ENCODE measurements around the gene DDX20.

Gene DDX20

GRCh38 chr1:111730706-111731105, 25.0 kb upstream of the DDX20 start:
- Histone ChIP-seq H4K8ac (ENCODE audit: low read length) (no peak overlapping the region), H3K36me3 (ENCODE audit: control insufficient read depth in 1 of 2, insufficient read depth in 2 of 2, low read depth in 1 of 2, low read length in 2 of 2) (peaks cover 24 to 43% of the 10 kb centered on the region in 2 experiments), H3K9me3 (ENCODE audit: control insufficient read depth, low read length) (no peaks in the 10 kb centered on the region), H3K27ac (ENCODE audit: low read length, poor library complexity, severe bottlenecking) (no peak overlapping the region), H3K4ac (ENCODE audit: low read depth in 1 of 2, low read length in 2 of 2) (no peak overlapping the region), H2BK120ac (ENCODE audit: low read depth, low read length) (no peak overlapping the region), H3K23ac (ENCODE audit: low read length in 2 of 2) (no peak overlapping the region), H3K4me3 (ENCODE audit: insufficient read depth in 1 of 2, low read depth in 1 of 2, low read length in 2 of 2) (no peak overlapping the region), H3K4me1 (ENCODE audit: control insufficient read depth, insufficient read depth, low read depth, low read length) (peaks cover 13% of the 10 kb centered on the region), H3K18ac (ENCODE audit: low read depth in 1 of 2, low read length in 2 of 2) (no peak overlapping the region), H2AK5ac (ENCODE audit: low read length, severe bottlenecking) (no peak overlapping the region), H2BK5ac (ENCODE audit: low read depth, low read length, poor library complexity, severe bottlenecking) (no peak overlapping the region), H2AFZ (ENCODE audit: low read depth, low read length) (no peak overlapping the region), H3K27me3 (ENCODE audit: control insufficient read depth in 1 of 2, insufficient read depth in 1 of 2, low read length in 2 of 2) (no peaks in the 10 kb centered on the region), H3K9ac (ENCODE audit: low read length) (peak overlapping the region; percentile 21), H4K91ac (ENCODE audit: low read length) (no peak overlapping the region), H2BK15ac (ENCODE audit: low read depth, poor library complexity, severe bottlenecking) (no peak overlapping the region), H2BK12ac (ENCODE audit: low read length in 2 of 2) (no peak overlapping the region), H3K14ac (ENCODE audit: low read length in 2 of 2) (no peak overlapping the region), H3K79me1 (replicated peaks; ENCODE audit: low read length, poor library complexity, severe bottlenecking) (peaks cover 27% of the 10 kb centered on the region), H3K4me2 (ENCODE audit: low read length, poor library complexity, severe bottlenecking) (no peak overlapping the region)
- WGBS, result 92% methylated on average over 4 of the region's 4 CpGs
- no peak for DNase-seq

GRCh38 chr1:111731956-111732355, 23.7 kb upstream of the DDX20 start:
- Histone ChIP-seq H3K36me3 (ENCODE audit: control insufficient read depth in 1 of 2, insufficient read depth in 2 of 2, low read depth in 1 of 2, low read length in 2 of 2) (peaks cover 16 to 35% of the 10 kb centered on the region in 2 experiments), H3K4me1 (ENCODE audit: control insufficient read depth, insufficient read depth, low read depth, low read length) (peaks cover 21% of the 10 kb centered on the region), H3K27me3 (ENCODE audit: control insufficient read depth in 1 of 2, insufficient read depth in 1 of 2, low read length in 2 of 2) (no peaks in the 10 kb centered on the region), H2AK5ac (ENCODE audit: low read length, severe bottlenecking) (no peak overlapping the region), H3K79me1 (replicated peaks; ENCODE audit: low read length, poor library complexity, severe bottlenecking) (peaks cover 27% of the 10 kb centered on the region), H3K9me3 (ENCODE audit: control insufficient read depth, low read length) (no peaks in the 10 kb centered on the region), H2BK120ac (ENCODE audit: low read depth, low read length) (no peak overlapping the region), H3K9ac (ENCODE audit: low read length) (peak overlapping the region; percentile 80), H3K14ac (ENCODE audit: low read length in 2 of 2) (no peak overlapping the region), H4K91ac (ENCODE audit: low read length) (no peak overlapping the region), H3K4me2 (ENCODE audit: low read length, poor library complexity, severe bottlenecking) (no peak overlapping the region), H2AFZ (ENCODE audit: low read depth, low read length) (no peak overlapping the region), H3K23ac (ENCODE audit: low read length in 2 of 2) (peak overlapping the region in 1 of 2 experiments; percentile 47), H2BK5ac (ENCODE audit: low read depth, low read length, poor library complexity, severe bottlenecking) (no peak overlapping the region), H3K4me3 (ENCODE audit: insufficient read depth in 1 of 2, low read depth in 1 of 2, low read length in 2 of 2) (no peak overlapping the region), H3K27ac (ENCODE audit: low read length, poor library complexity, severe bottlenecking) (no peak overlapping the region), H2BK15ac (ENCODE audit: low read depth, poor library complexity, severe bottlenecking) (no peak overlapping the region), H3K4ac (ENCODE audit: low read depth in 1 of 2, low read length in 2 of 2) (no peak overlapping the region), H4K8ac (ENCODE audit: low read length) (no peak overlapping the region), H3K18ac (ENCODE audit: low read depth in 1 of 2, low read length in 2 of 2) (peak overlapping the region in 1 of 2 experiments; percentile 13), H2BK12ac (ENCODE audit: low read length in 2 of 2) (peak overlapping the region in 1 of 2 experiments; percentile 17)
- WGBS, result 97% methylated on average over 5 of the region's 6 CpGs
- no peak for DNase-seq

- peak overlapping the region; percentile 74 for H2BK120ac ChIP-seq (ENCODE audit: low read depth, low read length)
- H3K27ac ChIP-seq (ENCODE audit: low read length, poor library complexity, severe bottlenecking), result no peak overlapping the region
- H2AFZ ChIP-seq (ENCODE audit: low read depth, low read length), result no peak overlapping the region
- H2BK12ac ChIP-seq (ENCODE audit: low read length in 2 of 2), result peak overlapping the region; percentile 56 to 65
- H3K4me2 ChIP-seq (ENCODE audit: low read length, poor library complexity, severe bottlenecking), result no peak overlapping the region
- no peak overlapping the region for H3K23ac ChIP-seq (ENCODE audit: low read length in 2 of 2)
- no peaks in the 10 kb centered on the region for H3K9me3 ChIP-seq (ENCODE audit: control insufficient read depth, low read length)
- no peaks in the 10 kb centered on the region for H3K27me3 ChIP-seq (ENCODE audit: control insufficient read depth in 1 of 2, insufficient read depth in 1 of 2, low read length in 2 of 2)
- peak overlapping the region; percentile 28 to 37 for H3K18ac ChIP-seq (ENCODE audit: low read depth in 1 of 2, low read length in 2 of 2)
- H3K4me1 ChIP-seq (ENCODE audit: control insufficient read depth, insufficient read depth, low read depth, low read length), result peaks cover 22% of the 10 kb centered on the region
- peak overlapping the region; percentile 80 for H3K9ac ChIP-seq (ENCODE audit: low read length)
- WGBS, result 90% methylated on average over 6 of the region's 7 CpGs
- peak overlapping the region; percentile 65 for H2BK15ac ChIP-seq (ENCODE audit: low read depth, poor library complexity, severe bottlenecking)
- no peak overlapping the region for H2AK5ac ChIP-seq (ENCODE audit: low read length, severe bottlenecking)
- no peak for DNase-seq
- H3K4ac ChIP-seq (ENCODE audit: low read depth in 1 of 2, low read length in 2 of 2), result peak overlapping the region in 1 of 2 experiments; percentile 35
- peaks cover 27% of the 10 kb centered on the region for H3K79me1 ChIP-seq (replicated peaks; ENCODE audit: low read length, poor library complexity, severe bottlenecking)
- H3K36me3 ChIP-seq (ENCODE audit: control insufficient read depth in 1 of 2, insufficient read depth in 2 of 2, low read depth in 1 of 2, low read length in 2 of 2), result peaks cover 9 to 28% of the 10 kb centered on the region in 2 experiments
- H4K8ac ChIP-seq (ENCODE audit: low read length), result peak overlapping the region; percentile 45
- no peak overlapping the region for H2BK5ac ChIP-seq (ENCODE audit: low read depth, low read length, poor library complexity, severe bottlenecking)
- H4K91ac ChIP-seq (ENCODE audit: low read length), result peak overlapping the region; percentile 55
- peak overlapping the region in 1 of 2 experiments; percentile 41 for H3K4me3 ChIP-seq (ENCODE audit: insufficient read depth in 1 of 2, low read depth in 1 of 2, low read length in 2 of 2)
- no peak overlapping the region for H3K14ac ChIP-seq (ENCODE audit: low read length in 2 of 2)
Measured at GRCh38 chr1:111732718-111733117, 23.0 kb upstream of the DDX20 start.

DNA sequence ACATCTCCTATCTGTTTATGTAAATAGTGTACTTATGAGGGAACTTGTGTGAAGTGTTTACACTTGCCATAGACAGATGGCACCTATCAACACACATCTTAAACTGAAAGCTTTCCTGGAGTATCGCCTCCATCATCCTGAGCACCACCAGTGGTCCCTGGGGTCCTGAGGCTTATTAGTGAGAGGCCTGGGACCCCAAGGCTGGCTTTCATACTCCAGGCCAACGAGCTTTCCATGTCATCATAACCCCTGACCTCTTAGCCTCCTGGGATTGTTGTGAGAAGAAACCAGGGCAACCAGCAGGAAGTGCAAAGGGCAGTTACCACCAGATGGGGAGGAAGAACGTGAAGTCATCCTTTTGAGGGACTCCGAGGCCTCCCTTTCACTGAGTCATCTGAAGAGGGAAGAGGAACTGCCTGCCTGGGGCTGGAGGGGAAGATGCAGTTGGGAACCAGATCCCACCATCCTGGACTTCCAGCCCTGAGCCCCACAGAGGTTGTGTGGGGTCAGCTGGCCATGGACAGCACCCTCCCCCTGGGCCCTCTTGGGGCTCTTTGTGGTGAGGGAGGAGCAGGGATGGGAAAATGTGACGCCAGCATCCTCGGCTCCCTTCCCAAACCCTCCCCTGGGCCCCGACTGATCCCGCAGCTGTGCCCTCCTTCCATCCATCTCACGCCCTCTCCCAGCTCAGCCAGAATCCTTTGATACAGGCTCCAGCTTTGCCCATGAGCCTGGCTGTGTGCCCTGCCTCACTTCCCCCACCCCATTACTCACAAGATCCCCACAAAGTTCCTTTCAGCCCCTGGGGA, 22.3 kb upstream of the DDX20 start:
- Histone ChIP-seq H3K4me1 (ENCODE audit: control insufficient read depth, insufficient read depth, low read depth, low read length) (peaks cover 28% of the 10 kb centered on the region), H2BK15ac (ENCODE audit: low read depth, poor library complexity, severe bottlenecking) (peak overlapping the region; percentile 77), H3K27ac (ENCODE audit: low read length, poor library complexity, severe bottlenecking) (no peak overlapping the region), H2BK120ac (ENCODE audit: low read depth, low read length) (peak overlapping the region; percentile 84), H3K4ac (ENCODE audit: low read depth in 1 of 2, low read length in 2 of 2) (peak overlapping the region; percentile 67 to 89), H2BK5ac (ENCODE audit: low read depth, low read length, poor library complexity, severe bottlenecking) (no peak overlapping the region), H3K4me3 (ENCODE audit: insufficient read depth in 1 of 2, low read depth in 1 of 2, low read length in 2 of 2) (peak overlapping the region in 1 of 2 experiments; percentile 41), H2AFZ (ENCODE audit: low read depth, low read length) (no peak overlapping the region), H3K4me2 (ENCODE audit: low read length, poor library complexity, severe bottlenecking) (no peak overlapping the region), H3K9ac (ENCODE audit: low read length) (peak overlapping the region; percentile 80), H4K8ac (ENCODE audit: low read length) (peak overlapping the region; percentile 85), H3K79me1 (replicated peaks; ENCODE audit: low read length, poor library complexity, severe bottlenecking) (peaks cover 28% of the 10 kb centered on the region), H2AK5ac (ENCODE audit: low read length, severe bottlenecking) (no peak overlapping the region), H3K23ac (ENCODE audit: low read length in 2 of 2) (no peak overlapping the region), H4K91ac (ENCODE audit: low read length) (peak overlapping the region; percentile 93), H3K27me3 (ENCODE audit: control insufficient read depth in 1 of 2, insufficient read depth in 1 of 2, low read length in 2 of 2) (no peaks in the 10 kb centered on the region), H3K9me3 (ENCODE audit: control insufficient read depth, low read length) (no peaks in the 10 kb centered on the region), H2BK12ac (ENCODE audit: low read length in 2 of 2) (peak overlapping the region; percentile 85 to 97), H3K36me3 (ENCODE audit: control insufficient read depth in 1 of 2, insufficient read depth in 2 of 2, low read depth in 1 of 2, low read length in 2 of 2) (peaks cover 6 to 28% of the 10 kb centered on the region in 2 experiments), H3K14ac (ENCODE audit: low read length in 2 of 2) (no peak overlapping the region), H3K18ac (ENCODE audit: low read depth in 1 of 2, low read length in 2 of 2) (peak overlapping the region; percentile 79 to 89)
- 36% methylated on average over 8 of the region's 9 CpGs for WGBS
- DNase-seq, result peak; percentile 99
